Thyroid gland (tissue), 4 donors: ENCODE data around the gene PKNOX2. TPM values are rescaled to one million over a fixed set of nuclear protein-coding genes. Genes with fewer than 3 reads are reported as not detected.

ENCODE experiments used
- DNase-seq, 2 donors: peaks; one replicate each; pipeline ENCODE4 v3.0.0-alpha.2; 2019
- H3K27ac ChIP-seq, 3 donors: fragments of 200-600 bp; sonication (generic); 1 replicate in 2 of 3; 2 replicates in 1 of 3; pipeline ENCODE4 v1.5.1; 2016 to 2019; ENCODE audit warnings: mild to moderate bottlenecking in 1 of 3, moderate library complexity in 1 of 3
- H3K27me3 ChIP-seq: fragments of 200-600 bp; sonication (generic); one replicate; pipeline ENCODE4 v1.5.1; 2019
- H3K36me3 ChIP-seq, 2 donors: fragments of 200-600 bp; sonication (generic); one replicate each; pipeline ENCODE4 v1.5.1; 2016 to 2019
- H3K4me1 ChIP-seq, 2 donors: fragments of 200-600 bp; sonication (generic); one replicate each; pipeline ENCODE4 v1.5.1; 2017 to 2019
- H3K4me3 ChIP-seq, 3 donors: fragments of 200-600 bp; sonication (generic); replicated peaks in 1 of 3; 1 replicate in 2 of 3; 2 replicates in 1 of 3; pipeline ENCODE4 v1.5.1; 2016; ENCODE audit warnings: mild to moderate bottlenecking in 1 of 3
- H3K9me3 ChIP-seq: fragments of 200-600 bp; sonication (generic); one replicate; pipeline ENCODE4 v1.5.1; 2017
- CTCF ChIP-seq, 6 experiments: fragments of 200-600 bp in 3 of 6; fragments of 450-650 bp in 3 of 6; sonication (generic) in 3 of 6; IDR thresholded peaks; one replicate each; pipeline ENCODE4 v1.5.1; 2016 to 2019; ENCODE audit warnings: antibody characterized with exemption in 6 of 6, mild to moderate bottlenecking in 2 of 6, inconsistent platforms in 1 of 6, moderate library complexity in 1 of 6
- POLR2A ChIP-seq, 2 donors: fragments of 450-650 bp; IDR thresholded peaks; one replicate each; pipeline ENCODE4 v1.6.1; 2017; ENCODE audit warnings: antibody characterized with exemption in 2 of 2, mild to moderate bottlenecking in 2 of 2, moderate library complexity in 1 of 2
- WGBS, 2 donors: methylation state at CpG; one replicate each; pipeline ENCODE4 v1.1.5; 2017; 5-methylcytosine and 5-hydroxymethylcytosine counted together
- intact Hi-C: fragments of 100-400 bp; cut with DNase I; formaldehyde crosslinking; loops from one replicate; pipeline ENCODE4 v1.15.1; 2023
- total RNA-seq, 4 donors: library from RNA; depleted of rRNA; stranded (reverse); fragments of >200 nt; gene quantifications; one replicate each; pipeline ENCODE4 v1.2.3, GENCODE V29; 2016

Gene PKNOX2
- total RNA-seq, 4 donors from 2014 or later, result 6.3 to 28.0 (median 18.7) TPM

- Histone ChIP-seq H3K4me3 (no peak overlapping the region), H3K36me3 (no peaks in the 10 kb centered on the region), H3K4me1 (peaks cover 23 to 36% of the 10 kb centered on the region in 2 donors), H3K27me3 (no peaks in the 10 kb centered on the region), H3K9me3 (no peaks in the 10 kb centered on the region), H3K27ac (peak overlapping the region; percentile 69 to 86 (median 77))
- TF ChIP-seq POLR2A (IDR thresholded peaks at IDR 0.05), result no peak
- peak in 1 of 6 experiments; percentile 14 for TF ChIP-seq CTCF (IDR thresholded peaks at IDR 0.05)
- DNase-seq, result peak; percentile 79 to 90
- WGBS, 2 donors, result 31 to 36% methylated on average over 6 to 7 of the region's 7 CpGs
- intact Hi-C loops, result no loop called here
Measured at GRCh38 chr11:125305345-125305744, 140.8 kb downstream of the PKNOX2 start.

- no peaks in the 10 kb centered on the region for H3K9me3 ChIP-seq
- no peaks in the 10 kb centered on the region for H3K36me3 ChIP-seq
- no peak overlapping the region for H3K4me3 ChIP-seq
- intact Hi-C loops, result no loop called here
- no peak for DNase-seq
- peaks cover 21 to 25% of the 10 kb centered on the region in 2 donors for H3K4me1 ChIP-seq
- H3K27ac ChIP-seq, result peak overlapping the region in 2 of 3 donors; percentile 69 to 86
- TF ChIP-seq POLR2A (IDR thresholded peaks at IDR 0.05) (no peak), CTCF (IDR thresholded peaks at IDR 0.05) (no peak)
- WGBS, 2 donors, result 85 to 88% methylated on average over 7 of the region's 7 CpGs
- H3K27me3 ChIP-seq, result no peaks in the 10 kb centered on the region
Measured at GRCh38 chr11:125306476-125306875, 141.9 kb downstream of the PKNOX2 start.

GRCh38 chr11:125308246-125308645, 143.7 kb downstream of the PKNOX2 start:
- Histone ChIP-seq H3K27me3 (no peaks in the 10 kb centered on the region), H3K36me3 (no peaks in the 10 kb centered on the region), H3K4me3 (no peak overlapping the region), H3K4me1 (peaks cover 21 to 25% of the 10 kb centered on the region in 2 donors), H3K9me3 (no peaks in the 10 kb centered on the region), H3K27ac (no peak overlapping the region)
- 84 to 92% methylated on average over 3 to 5 of the region's 5 CpGs for WGBS, 2 donors
- TF ChIP-seq POLR2A (IDR thresholded peaks at IDR 0.05), result no peak
- no peak for TF ChIP-seq CTCF (IDR thresholded peaks at IDR 0.05)
- DNase-seq, result no peak
- intact Hi-C loops, result no loop called here

GRCh38 chr11:125312391-125312790, 147.8 kb downstream of the PKNOX2 start:
- no peaks in the 10 kb centered on the region for H3K36me3 ChIP-seq
- WGBS, 2 donors, result 92 to 96% methylated on average over 12 of the region's 12 CpGs
- no peaks in the 10 kb centered on the region for H3K27me3 ChIP-seq
- intact Hi-C loops, result no loop called here
- TF ChIP-seq CTCF (IDR thresholded peaks at IDR 0.05) (no peak), POLR2A (IDR thresholded peaks at IDR 0.05) (no peak)
- no peaks in the 10 kb centered on the region for H3K9me3 ChIP-seq
- no peak for DNase-seq
- H3K4me3 ChIP-seq, result no peak overlapping the region
- H3K27ac ChIP-seq, result no peak overlapping the region
- peaks cover 14 to 20% of the 10 kb centered on the region in 2 donors for H3K4me1 ChIP-seq

GRCh38 chr11:125312812-125313211, 148.3 kb downstream of the PKNOX2 start:
- intact Hi-C loops, result no loop called here
- H3K9me3 ChIP-seq, result no peaks in the 10 kb centered on the region
- no peak for DNase-seq
- H3K36me3 ChIP-seq, result no peaks in the 10 kb centered on the region
- WGBS, 2 donors, result 93 to 94% methylated on average over 9 of the region's 9 CpGs
- TF ChIP-seq CTCF (IDR thresholded peaks at IDR 0.05) (no peak), POLR2A (IDR thresholded peaks at IDR 0.05) (no peak)
- no peak overlapping the region for H3K4me3 ChIP-seq
- H3K27me3 ChIP-seq, result no peaks in the 10 kb centered on the region
- no peak overlapping the region for H3K27ac ChIP-seq
- H3K4me1 ChIP-seq, result peaks cover 14 to 20% of the 10 kb centered on the region in 2 donors
